Activated naive CD8-positive, alpha-beta T cell treated with anti-CD3 and anti-CD28 coated beads, Interleukin-2, amount 10 ng/mL, durations not matched to agents 7 days and 5 days (primary cell): ENCODE data around the gene PTPRN2. TPM values are rescaled to one million over a fixed set of nuclear protein-coding genes. Genes with fewer than 3 reads are reported as not detected.
A peak's percentile ranks its signal among the peaks of the same experiment; 100 is the strongest.

Source experiments
- ATAC-seq: fragments of 150-1000 bp; cut with Tn5 transposase; one replicate; pipeline ENCODE4 v1.10.0; 2021; ENCODE audit warnings: low read depth, moderate library complexity
- POLR2A ChIA-PET: fragments of 350-600 bp; sonication (Branson Sonifier 250); formaldehyde crosslinking; loops from one replicate; lab custom pipeline; 2021; ENCODE audit warnings: antibody characterized with exemption; lab: Charles Lee
- DNase-seq: peaks from one replicate; pipeline ENCODE4 v3.0.0; 2021
- H3K27ac Mint-ChIP-seq: one replicate; pipeline ENCODE4 v1.8.0; 2022; ENCODE audit warnings: mild to moderate bottlenecking, mixed read lengths
- H3K27me3 Mint-ChIP-seq: one replicate; pipeline ENCODE4 v1.8.0; 2022; ENCODE audit warnings: mild to moderate bottlenecking, moderate library complexity, mixed read lengths
- H3K36me3 Mint-ChIP-seq: one replicate; pipeline ENCODE4 v1.8.0; 2021; ENCODE audit warnings: mild to moderate bottlenecking, mixed read lengths
- H3K4me1 Mint-ChIP-seq: one replicate; pipeline ENCODE4 v1.8.0; 2021; ENCODE audit warnings: mixed read lengths
- H3K4me3 Mint-ChIP-seq: one replicate; pipeline ENCODE4 v1.8.0; 2022; ENCODE audit warnings: mild to moderate bottlenecking, moderate library complexity, mixed read lengths
- H3K9me3 Mint-ChIP-seq: one replicate; pipeline ENCODE4 v1.8.0; 2021; ENCODE audit warnings: mixed read lengths
- total RNA-seq, 2 experiments: library from RNA; stranded (reverse); gene quantifications; one replicate each; pipeline ENCODE4 v1.2.3, GENCODE V29; 2021

The PTPRN2 gene
- total RNA-seq, 2 experiments from 2014 or later: 4.5 to 4.9 TPM

GRCh38 chr7:157611341-157611740 lies 976.3 kb downstream of the PTPRN2 start:
- POLR2A ChIA-PET: no interaction called here
- DNase-seq (no peak), ATAC-seq (no peak)
- no peaks in the 10 kb centered on the region for H3K9me3 Mint-ChIP-seq
- peak overlapping the region; percentile 45 for H3K27ac Mint-ChIP-seq
- peak overlapping the region; percentile 16 for H3K4me3 Mint-ChIP-seq
- no peaks in the 10 kb centered on the region for H3K27me3 Mint-ChIP-seq
- peaks cover 5% of the 10 kb centered on the region for H3K4me1 Mint-ChIP-seq
- no peaks in the 10 kb centered on the region for H3K36me3 Mint-ChIP-seq

- POLR2A ChIA-PET: no interaction called here
- H3K27ac Mint-ChIP-seq: no peak overlapping the region
- H3K4me3 Mint-ChIP-seq: no peak overlapping the region
Observed at GRCh38 chr7:157610671-157611295, 976.8 kb downstream of the PTPRN2 start.

GRCh38 chr7:157609932-157610640 lies 977.5 kb downstream of the PTPRN2 start:
- Mint-ChIP-seq H3K27ac (no peak overlapping the region), H3K4me3 (no peak overlapping the region), H3K4me1 (peaks cover 5% of the 10 kb centered on the region), H3K27me3 (no peaks in the 10 kb centered on the region), H3K36me3 (no peaks in the 10 kb centered on the region), H3K9me3 (no peaks in the 10 kb centered on the region)
- ATAC-seq (no peak), DNase-seq (no peak)
- POLR2A ChIA-PET: no interaction called here

More at GRCh38 chr7:157610671-157611295, 976.8 kb downstream of the PTPRN2 start:
- Mint-ChIP-seq H3K27me3 (no peaks in the 10 kb centered on the region), H3K4me1 (peaks cover 5% of the 10 kb centered on the region), H3K36me3 (no peaks in the 10 kb centered on the region), H3K9me3 (no peaks in the 10 kb centered on the region)
- ATAC-seq (no peak), DNase-seq (no peak)

- Mint-ChIP-seq H3K36me3 (no peaks in the 10 kb centered on the region), H3K27ac (no peak overlapping the region), H3K4me1 (peaks cover 5% of the 10 kb centered on the region), H3K4me3 (no peak overlapping the region), H3K9me3 (no peaks in the 10 kb centered on the region), H3K27me3 (no peaks in the 10 kb centered on the region)
- ATAC-seq (no peak), DNase-seq (no peak)
- POLR2A ChIA-PET: no interaction called here
Observed at GRCh38 chr7:157609516-157609915, 978.1 kb downstream of the PTPRN2 start.

GRCh38 chr7:157607218-157607617 lies 980.4 kb downstream of the PTPRN2 start:
- H3K36me3 Mint-ChIP-seq: no peaks in the 10 kb centered on the region
- no peak for ATAC-seq
- no peak overlapping the region for H3K27ac Mint-ChIP-seq
- DNase-seq: no peak
- H3K27me3 Mint-ChIP-seq: no peaks in the 10 kb centered on the region
- POLR2A ChIA-PET: no interaction called here
- no peaks in the 10 kb centered on the region for H3K9me3 Mint-ChIP-seq
- H3K4me3 Mint-ChIP-seq: no peak overlapping the region
- peaks cover 2% of the 10 kb centered on the region for H3K4me1 Mint-ChIP-seq

- DNase-seq (no peak), ATAC-seq (no peak)
- H3K4me3 Mint-ChIP-seq: no peak overlapping the region
- no peaks in the 10 kb centered on the region for H3K4me1 Mint-ChIP-seq
- no peaks in the 10 kb centered on the region for H3K9me3 Mint-ChIP-seq
- H3K27me3 Mint-ChIP-seq: no peaks in the 10 kb centered on the region
- H3K36me3 Mint-ChIP-seq: no peaks in the 10 kb centered on the region
- POLR2A ChIA-PET: no interaction called here
- H3K27ac Mint-ChIP-seq: no peak overlapping the region
Observed at GRCh38 chr7:157606140-157606539, 981.5 kb downstream of the PTPRN2 start.

GRCh38 chr7:157605638-157606037 lies 982.0 kb downstream of the PTPRN2 start:
- Mint-ChIP-seq H3K9me3 (no peaks in the 10 kb centered on the region), H3K36me3 (no peaks in the 10 kb centered on the region), H3K4me1 (no peaks in the 10 kb centered on the region), H3K4me3 (no peak overlapping the region), H3K27me3 (no peaks in the 10 kb centered on the region), H3K27ac (no peak overlapping the region)
- DNase-seq (no peak), ATAC-seq (no peak)
- POLR2A ChIA-PET: no interaction called here

GRCh38 chr7:157604661-157605381 lies 982.8 kb downstream of the PTPRN2 start:
- ATAC-seq: no peak
- POLR2A ChIA-PET: no interaction called here

GRCh38 chr7:157603716-157604115 lies 983.9 kb downstream of the PTPRN2 start:
- H3K4me3 Mint-ChIP-seq: no peak overlapping the region
- no peaks in the 10 kb centered on the region for H3K36me3 Mint-ChIP-seq
- H3K27me3 Mint-ChIP-seq: peaks cover 2% of the 10 kb centered on the region
- H3K4me1 Mint-ChIP-seq: no peaks in the 10 kb centered on the region
- H3K27ac Mint-ChIP-seq: no peak overlapping the region
- ATAC-seq: no peak
- DNase-seq: no peak
- POLR2A ChIA-PET: no interaction called here
- no peaks in the 10 kb centered on the region for H3K9me3 Mint-ChIP-seq

More at GRCh38 chr7:157604661-157605381, 982.8 kb downstream of the PTPRN2 start:
- Mint-ChIP-seq H3K27me3 (peaks cover 2% of the 10 kb centered on the region), H3K4me3 (no peak overlapping the region), H3K36me3 (no peaks in the 10 kb centered on the region), H3K27ac (no peak overlapping the region), H3K9me3 (no peaks in the 10 kb centered on the region), H3K4me1 (no peaks in the 10 kb centered on the region)
- no peak for DNase-seq

GRCh38 chr7:157603005-157603404 lies 984.6 kb downstream of the PTPRN2 start:
- POLR2A ChIA-PET: no interaction called here
- Mint-ChIP-seq H3K27ac (no peak overlapping the region), H3K27me3 (peaks cover 2% of the 10 kb centered on the region), H3K36me3 (no peaks in the 10 kb centered on the region), H3K9me3 (no peaks in the 10 kb centered on the region), H3K4me3 (no peak overlapping the region), H3K4me1 (no peaks in the 10 kb centered on the region)
- DNase-seq: no peak
- no peak for ATAC-seq

- no peak overlapping the region for H3K27ac Mint-ChIP-seq
- POLR2A ChIA-PET: no interaction called here
Observed at GRCh38 chr7:157602581-157602980, 985.0 kb downstream of the PTPRN2 start.

GRCh38 chr7:157602156-157602555 lies 985.5 kb downstream of the PTPRN2 start:
- H3K27ac Mint-ChIP-seq: no peak overlapping the region
- POLR2A ChIA-PET: no interaction called here
- no peaks in the 10 kb centered on the region for H3K36me3 Mint-ChIP-seq
- H3K4me3 Mint-ChIP-seq: no peak overlapping the region
- peaks cover 4% of the 10 kb centered on the region for H3K27me3 Mint-ChIP-seq
- H3K9me3 Mint-ChIP-seq: no peaks in the 10 kb centered on the region
- DNase-seq (no peak), ATAC-seq (no peak)
- H3K4me1 Mint-ChIP-seq: no peaks in the 10 kb centered on the region

More at GRCh38 chr7:157602581-157602980, 985.0 kb downstream of the PTPRN2 start:
- no peaks in the 10 kb centered on the region for H3K36me3 Mint-ChIP-seq
- no peak overlapping the region for H3K4me3 Mint-ChIP-seq
- DNase-seq (no peak), ATAC-seq (no peak)
- no peaks in the 10 kb centered on the region for H3K9me3 Mint-ChIP-seq
- H3K27me3 Mint-ChIP-seq: peaks cover 3% of the 10 kb centered on the region
- no peaks in the 10 kb centered on the region for H3K4me1 Mint-ChIP-seq

- no peak for ATAC-seq
- Mint-ChIP-seq H3K36me3 (no peaks in the 10 kb centered on the region), H3K27ac (no peak overlapping the region), H3K4me1 (no peaks in the 10 kb centered on the region), H3K9me3 (no peaks in the 10 kb centered on the region), H3K4me3 (no peak overlapping the region), H3K27me3 (peaks cover 4% of the 10 kb centered on the region)
- POLR2A ChIA-PET: interaction anchor here (0.8 kb wide), 1 partner anchor 250 kb away, joined by 4 read pairs; no protein-coding TSS in a partner anchor
- DNase-seq: no peak
Observed at GRCh38 chr7:157601530-157601929, 986.1 kb downstream of the PTPRN2 start.
